ENCODE measurements around the gene SS18L1. TPM values are rescaled to one million over a fixed set of nuclear protein-coding genes. Genes with fewer than 3 reads are reported as not detected.

Gene SS18L1
- total RNA-seq, 1 experiment from 2014 or later, result 34.7 TPM

DNA sequence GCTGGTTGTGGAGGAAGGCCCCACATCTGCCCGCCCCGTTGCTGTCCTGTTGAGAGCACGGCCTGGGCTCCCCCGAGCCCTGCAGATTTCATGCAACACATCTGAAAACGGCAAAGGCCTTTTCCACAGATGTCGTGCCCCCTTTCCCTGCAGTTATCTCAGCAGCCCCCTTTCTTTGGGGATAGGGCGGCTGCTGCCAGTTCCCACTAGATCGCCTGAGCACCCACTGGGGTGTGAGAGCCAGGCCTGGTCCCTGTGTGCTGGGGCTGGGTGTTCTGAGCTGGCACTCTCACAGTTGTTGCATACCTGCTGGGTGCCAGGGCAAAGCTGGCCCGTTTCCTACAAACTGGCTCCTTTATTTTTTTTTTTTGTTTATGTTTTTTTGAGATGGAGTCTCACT is 27.0 kb downstream of the SS18L1 start:
- H3K4me1 ChIP-seq (ENCODE audit: insufficient read depth, low read length, poor library complexity, severe bottlenecking), result peaks cover 9% of the 10 kb centered on the region
- no peaks in the 10 kb centered on the region for H3K9me3 ChIP-seq (ENCODE audit: low read depth, low read length, poor library complexity, severe bottlenecking)
- BruUV-seq (replicated peaks), result no TSS peak
- intact Hi-C loops (cut with micrococcal nuclease; ENCODE audit: unreplicated experiment), result no loop called here
- POLR2A ChIA-PET (ENCODE audit: low non-redundant PET), result no interaction called here
- no peaks in the 10 kb centered on the region for H3K27me3 ChIP-seq (replicated peaks; ENCODE audit: insufficient read depth, low read depth, low read length, poor library complexity)
- CTCF ChIA-PET, result no interaction called here
- TF ChIP-seq EZH2 (IDR thresholded peaks at IDR 0.05; ENCODE audit: borderline replicate concordance, low read depth, low read length, poor library complexity, severe bottlenecking), result no peak
- TF ChIP-seq, protein P1, sequence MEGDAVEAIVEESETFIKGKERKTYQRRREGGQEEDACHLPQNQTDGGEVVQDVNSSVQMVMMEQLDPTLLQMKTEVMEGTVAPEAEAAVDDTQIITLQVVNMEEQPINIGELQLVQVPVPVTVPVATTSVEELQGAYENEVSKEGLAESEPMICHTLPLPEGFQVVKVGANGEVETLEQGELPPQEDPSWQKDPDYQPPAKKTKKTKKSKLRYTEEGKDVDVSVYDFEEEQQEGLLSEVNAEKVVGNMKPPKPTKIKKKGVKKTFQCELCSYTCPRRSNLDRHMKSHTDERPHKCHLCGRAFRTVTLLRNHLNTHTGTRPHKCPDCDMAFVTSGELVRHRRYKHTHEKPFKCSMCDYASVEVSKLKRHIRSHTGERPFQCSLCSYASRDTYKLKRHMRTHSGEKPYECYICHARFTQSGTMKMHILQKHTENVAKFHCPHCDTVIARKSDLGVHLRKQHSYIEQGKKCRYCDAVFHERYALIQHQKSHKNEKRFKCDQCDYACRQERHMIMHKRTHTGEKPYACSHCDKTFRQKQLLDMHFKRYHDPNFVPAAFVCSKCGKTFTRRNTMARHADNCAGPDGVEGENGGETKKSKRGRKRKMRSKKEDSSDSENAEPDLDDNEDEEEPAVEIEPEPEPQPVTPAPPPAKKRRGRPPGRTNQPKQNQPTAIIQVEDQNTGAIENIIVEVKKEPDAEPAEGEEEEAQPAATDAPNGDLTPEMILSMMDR (conservative IDR thresholded peaks at IDR 0.05; ENCODE audit: low read depth, low read length), result no peak
- H3K27ac ChIP-seq (ENCODE audit: low read depth, low read length, poor library complexity, severe bottlenecking), result no peak overlapping the region
- DNase-seq (ENCODE audit: low spot score), result no peak
- H3K36me3 ChIP-seq (ENCODE audit: insufficient read depth, low read length, poor library complexity, severe bottlenecking), result peaks cover 31% of the 10 kb centered on the region
- H3K4me3 ChIP-seq (ENCODE audit: low read depth, low read length, poor library complexity, severe bottlenecking), result no peak overlapping the region

DNA sequence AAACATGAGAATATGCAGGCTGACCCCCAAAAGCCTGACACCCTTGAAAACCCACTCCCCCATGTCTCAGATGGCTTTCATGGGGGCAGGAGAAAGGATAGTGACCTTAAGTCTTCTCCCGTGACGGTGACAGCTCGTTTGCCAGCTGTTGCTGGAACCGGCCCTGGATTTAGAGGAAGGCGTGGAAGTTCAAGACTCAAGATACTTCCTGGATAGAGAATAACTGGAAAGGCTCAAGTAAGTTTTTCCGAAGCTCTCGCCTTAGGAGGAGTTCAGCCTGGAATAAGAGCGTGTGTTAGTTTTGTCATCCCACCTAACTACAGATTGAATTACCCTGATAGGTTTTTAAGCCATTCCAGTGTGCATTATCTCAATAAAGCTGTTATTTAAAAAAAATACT is 27.7 kb downstream of the SS18L1 start:
- no TSS peak for BruUV-seq (replicated peaks)
- Histone ChIP-seq H3K27me3 (replicated peaks; ENCODE audit: insufficient read depth, low read depth, low read length, poor library complexity) (no peaks in the 10 kb centered on the region), H3K9me3 (ENCODE audit: low read depth, low read length, poor library complexity, severe bottlenecking) (no peaks in the 10 kb centered on the region), H3K4me3 (ENCODE audit: low read depth, low read length, poor library complexity, severe bottlenecking) (no peak overlapping the region), H3K27ac (ENCODE audit: low read depth, low read length, poor library complexity, severe bottlenecking) (no peak overlapping the region), H3K36me3 (ENCODE audit: insufficient read depth, low read length, poor library complexity, severe bottlenecking) (peaks cover 30% of the 10 kb centered on the region), H3K4me1 (ENCODE audit: insufficient read depth, low read length, poor library complexity, severe bottlenecking) (peaks cover 2% of the 10 kb centered on the region)
- no peak for DNase-seq (ENCODE audit: low spot score)
- ChIA-PET CTCF (interaction anchor here (0.6 kb wide), 1 partner anchor 72 kb away, joined by 4 read pairs; no protein-coding TSS in a partner anchor), POLR2A (ENCODE audit: low non-redundant PET) (no interaction called here)
- TF ChIP-seq, protein P1 (conservative IDR thresholded peaks at IDR 0.05; ENCODE audit: low read depth, low read length), result no peak
- no peak for TF ChIP-seq EZH2 (IDR thresholded peaks at IDR 0.05; ENCODE audit: borderline replicate concordance, low read depth, low read length, poor library complexity, severe bottlenecking)
- intact Hi-C loops (cut with micrococcal nuclease; ENCODE audit: unreplicated experiment), result no loop called here

DNA sequence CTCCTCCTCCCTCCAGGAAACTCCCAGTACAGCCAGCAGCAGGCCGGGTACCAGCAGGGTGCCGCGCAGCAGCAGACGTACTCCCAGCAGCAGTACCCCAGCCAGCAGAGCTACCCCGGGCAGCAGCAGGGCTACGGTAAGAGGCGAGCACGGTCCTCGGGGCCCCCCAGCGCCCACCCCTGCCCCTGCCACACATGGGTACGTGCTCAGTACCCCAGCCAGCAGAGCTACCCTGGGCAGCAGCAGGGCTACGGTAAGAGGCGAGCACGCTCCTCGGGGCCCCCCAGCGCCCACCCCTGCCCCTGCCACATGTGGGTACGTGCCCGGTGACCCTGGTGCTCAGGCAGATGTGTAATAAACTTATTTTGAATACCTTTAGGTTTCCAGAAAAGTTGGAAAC is 29.1 kb downstream of the SS18L1 start:
- TF ChIP-seq EZH2 (IDR thresholded peaks at IDR 0.05; ENCODE audit: borderline replicate concordance, low read depth, low read length, poor library complexity, severe bottlenecking), result no peak
- TF ChIP-seq, protein P1 (conservative IDR thresholded peaks at IDR 0.05; ENCODE audit: low read depth, low read length), result no peak
- Histone ChIP-seq H3K27ac (ENCODE audit: low read depth, low read length, poor library complexity, severe bottlenecking) (no peak overlapping the region), H3K9me3 (ENCODE audit: low read depth, low read length, poor library complexity, severe bottlenecking) (no peaks in the 10 kb centered on the region), H3K4me3 (ENCODE audit: low read depth, low read length, poor library complexity, severe bottlenecking) (no peak overlapping the region), H3K27me3 (replicated peaks; ENCODE audit: insufficient read depth, low read depth, low read length, poor library complexity) (no peaks in the 10 kb centered on the region), H3K4me1 (ENCODE audit: insufficient read depth, low read length, poor library complexity, severe bottlenecking) (no peaks in the 10 kb centered on the region), H3K36me3 (ENCODE audit: insufficient read depth, low read length, poor library complexity, severe bottlenecking) (peaks cover 25% of the 10 kb centered on the region)
- ChIA-PET CTCF (no interaction called here), POLR2A (ENCODE audit: low non-redundant PET) (no interaction called here)
- no TSS peak for BruUV-seq (replicated peaks)
- no peak for DNase-seq (ENCODE audit: low spot score)
- intact Hi-C loops (cut with micrococcal nuclease; ENCODE audit: unreplicated experiment), result no loop called here

All from A673 (cell line).